Measurements from ENCODE around the gene S100A9.

The S100A9 gene

DNA sequence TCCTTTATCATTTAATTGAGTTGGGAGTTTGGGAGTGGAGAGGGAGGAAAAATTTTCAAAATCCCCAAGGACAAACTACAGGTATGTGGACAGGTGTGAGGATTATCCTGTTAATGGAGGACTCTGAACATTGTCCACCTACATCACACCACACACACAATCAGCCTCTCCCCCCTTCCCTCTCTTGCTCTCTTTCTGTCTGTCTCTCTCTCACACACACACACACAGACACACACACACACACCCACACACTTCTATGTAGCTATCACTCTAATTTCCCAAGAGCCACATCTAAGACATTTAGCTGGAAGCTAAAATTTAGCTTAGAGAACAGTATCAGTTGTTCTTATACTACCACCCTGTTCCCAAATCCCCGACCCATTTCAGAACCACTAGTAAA lies 31.7 kb downstream of the S100A9 start:
- H3K4me1 ChIP-seq (ENCODE audit: control insufficient read depth, insufficient read depth, low read length): no peaks in the 10 kb centered on the region
- TF ChIP-seq ZNF302 (tag by site-specific recombination; IDR thresholded peaks at IDR 0.05; ENCODE audit: low read depth) (no peak), ZNF416 (tag by site-specific recombination; IDR thresholded peaks at IDR 0.05) (no peak), ZNF354C (tag by site-specific recombination; IDR thresholded peaks at IDR 0.05; ENCODE audit: borderline replicate concordance, low read depth) (no peak), KLF8 (tag by site-specific recombination; IDR thresholded peaks at IDR 0.05) (no peak), ZNF629 (tag by site-specific recombination; IDR thresholded peaks at IDR 0.05) (no peak), ZFHX2 (tag by site-specific recombination; conservative IDR thresholded peaks at IDR 0.05) (peak; percentile 74), FEZF1 (tag by site-specific recombination; IDR thresholded peaks at IDR 0.05) (no peak), ZNF585B (tag by site-specific recombination; IDR thresholded peaks at IDR 0.05) (no peak), EGR2 (tag by site-specific recombination; IDR thresholded peaks at IDR 0.05; ENCODE audit: low read depth) (peak; percentile 42; the same call in 1 of the 2 replicates), ZNF223 (tag by site-specific recombination; IDR thresholded peaks at IDR 0.05) (no peak), RBAK (tag by site-specific recombination; IDR thresholded peaks at IDR 0.05) (no peak), ZNF121 (tag by site-specific recombination; IDR thresholded peaks at IDR 0.05) (no peak), ZNF157 (tag by site-specific recombination; IDR thresholded peaks at IDR 0.05) (no peak)
- TF ChIP-seq, protein P1, sequence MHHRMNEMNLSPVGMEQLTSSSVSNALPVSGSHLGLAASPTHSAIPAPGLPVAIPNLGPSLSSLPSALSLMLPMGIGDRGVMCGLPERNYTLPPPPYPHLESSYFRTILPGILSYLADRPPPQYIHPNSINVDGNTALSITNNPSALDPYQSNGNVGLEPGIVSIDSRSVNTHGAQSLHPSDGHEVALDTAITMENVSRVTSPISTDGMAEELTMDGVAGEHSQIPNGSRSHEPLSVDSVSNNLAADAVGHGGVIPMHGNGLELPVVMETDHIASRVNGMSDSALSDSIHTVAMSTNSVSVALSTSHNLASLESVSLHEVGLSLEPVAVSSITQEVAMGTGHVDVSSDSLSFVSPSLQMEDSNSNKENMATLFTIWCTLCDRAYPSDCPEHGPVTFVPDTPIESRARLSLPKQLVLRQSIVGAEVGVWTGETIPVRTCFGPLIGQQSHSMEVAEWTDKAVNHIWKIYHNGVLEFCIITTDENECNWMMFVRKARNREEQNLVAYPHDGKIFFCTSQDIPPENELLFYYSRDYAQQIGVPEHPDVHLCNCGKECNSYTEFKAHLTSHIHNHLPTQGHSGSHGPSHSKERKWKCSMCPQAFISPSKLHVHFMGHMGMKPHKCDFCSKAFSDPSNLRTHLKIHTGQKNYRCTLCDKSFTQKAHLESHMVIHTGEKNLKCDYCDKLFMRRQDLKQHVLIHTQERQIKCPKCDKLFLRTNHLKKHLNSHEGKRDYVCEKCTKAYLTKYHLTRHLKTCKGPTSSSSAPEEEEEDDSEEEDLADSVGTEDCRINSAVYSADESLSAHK (tag by site-specific recombination; IDR thresholded peaks at IDR 0.05): no peak
- TF ChIP-seq, protein P2, sequence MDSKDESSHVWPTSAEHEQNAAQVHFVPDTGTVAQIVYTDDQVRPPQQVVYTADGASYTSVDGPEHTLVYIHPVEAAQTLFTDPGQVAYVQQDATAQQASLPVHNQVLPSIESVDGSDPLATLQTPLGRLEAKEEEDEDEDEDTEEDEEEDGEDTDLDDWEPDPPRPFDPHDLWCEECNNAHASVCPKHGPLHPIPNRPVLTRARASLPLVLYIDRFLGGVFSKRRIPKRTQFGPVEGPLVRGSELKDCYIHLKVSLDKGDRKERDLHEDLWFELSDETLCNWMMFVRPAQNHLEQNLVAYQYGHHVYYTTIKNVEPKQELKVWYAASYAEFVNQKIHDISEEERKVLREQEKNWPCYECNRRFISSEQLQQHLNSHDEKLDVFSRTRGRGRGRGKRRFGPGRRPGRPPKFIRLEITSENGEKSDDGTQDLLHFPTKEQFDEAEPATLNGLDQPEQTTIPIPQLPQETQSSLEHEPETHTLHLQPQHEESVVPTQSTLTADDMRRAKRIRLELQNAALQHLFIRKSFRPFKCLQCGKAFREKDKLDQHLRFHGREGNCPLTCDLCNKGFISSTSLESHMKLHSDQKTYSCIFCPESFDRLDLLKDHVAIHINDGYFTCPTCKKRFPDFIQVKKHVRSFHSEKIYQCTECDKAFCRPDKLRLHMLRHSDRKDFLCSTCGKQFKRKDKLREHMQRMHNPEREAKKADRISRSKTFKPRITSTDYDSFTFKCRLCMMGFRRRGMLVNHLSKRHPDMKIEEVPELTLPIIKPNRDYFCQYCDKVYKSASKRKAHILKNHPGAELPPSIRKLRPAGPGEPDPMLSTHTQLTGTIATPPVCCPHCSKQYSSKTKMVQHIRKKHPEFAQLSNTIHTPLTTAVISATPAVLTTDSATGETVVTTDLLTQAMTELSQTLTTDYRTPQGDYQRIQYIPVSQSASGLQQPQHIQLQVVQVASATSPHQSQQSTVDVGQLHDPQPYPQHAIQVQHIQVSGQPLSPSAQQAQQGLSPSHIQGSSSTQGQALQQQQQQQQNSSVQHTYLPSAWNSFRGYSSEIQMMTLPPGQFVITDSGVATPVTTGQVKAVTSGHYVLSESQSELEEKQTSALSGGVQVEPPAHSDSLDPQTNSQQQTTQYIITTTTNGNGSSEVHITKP (tag by site-specific recombination; IDR thresholded peaks at IDR 0.05): no peak
- TF ChIP-seq, protein P3, sequence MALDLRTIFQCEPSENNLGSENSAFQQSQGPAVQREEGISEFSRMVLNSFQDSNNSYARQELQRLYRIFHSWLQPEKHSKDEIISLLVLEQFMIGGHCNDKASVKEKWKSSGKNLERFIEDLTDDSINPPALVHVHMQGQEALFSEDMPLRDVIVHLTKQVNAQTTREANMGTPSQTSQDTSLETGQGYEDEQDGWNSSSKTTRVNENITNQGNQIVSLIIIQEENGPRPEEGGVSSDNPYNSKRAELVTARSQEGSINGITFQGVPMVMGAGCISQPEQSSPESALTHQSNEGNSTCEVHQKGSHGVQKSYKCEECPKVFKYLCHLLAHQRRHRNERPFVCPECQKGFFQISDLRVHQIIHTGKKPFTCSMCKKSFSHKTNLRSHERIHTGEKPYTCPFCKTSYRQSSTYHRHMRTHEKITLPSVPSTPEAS (tag by site-specific recombination; IDR thresholded peaks at IDR 0.05): no peak
- TF ChIP-seq, protein P4, sequence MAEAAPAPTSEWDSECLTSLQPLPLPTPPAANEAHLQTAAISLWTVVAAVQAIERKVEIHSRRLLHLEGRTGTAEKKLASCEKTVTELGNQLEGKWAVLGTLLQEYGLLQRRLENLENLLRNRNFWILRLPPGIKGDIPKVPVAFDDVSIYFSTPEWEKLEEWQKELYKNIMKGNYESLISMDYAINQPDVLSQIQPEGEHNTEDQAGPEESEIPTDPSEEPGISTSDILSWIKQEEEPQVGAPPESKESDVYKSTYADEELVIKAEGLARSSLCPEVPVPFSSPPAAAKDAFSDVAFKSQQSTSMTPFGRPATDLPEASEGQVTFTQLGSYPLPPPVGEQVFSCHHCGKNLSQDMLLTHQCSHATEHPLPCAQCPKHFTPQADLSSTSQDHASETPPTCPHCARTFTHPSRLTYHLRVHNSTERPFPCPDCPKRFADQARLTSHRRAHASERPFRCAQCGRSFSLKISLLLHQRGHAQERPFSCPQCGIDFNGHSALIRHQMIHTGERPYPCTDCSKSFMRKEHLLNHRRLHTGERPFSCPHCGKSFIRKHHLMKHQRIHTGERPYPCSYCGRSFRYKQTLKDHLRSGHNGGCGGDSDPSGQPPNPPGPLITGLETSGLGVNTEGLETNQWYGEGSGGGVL (tag by site-specific recombination; IDR thresholded peaks at IDR 0.05): no peak
- no peak overlapping the region for H3K4me3 ChIP-seq (ENCODE audit: low read depth, low read length)
- no peak overlapping the region for H3K27ac ChIP-seq (ENCODE audit: extremely low read depth, low read depth, low read length)
- ChIA-PET POLR2A (no interaction called here), CTCF (interaction anchor here (0.5 kb wide), 1 partner anchor 314 kb away, joined by 4 read pairs; no protein-coding TSS in a partner anchor)
- no peaks in the 10 kb centered on the region for H3K9me3 ChIP-seq (ENCODE audit: control insufficient read depth, insufficient read depth, low read depth, low read length)
- no peaks in the 10 kb centered on the region for H3K36me3 ChIP-seq (ENCODE audit: control insufficient read depth in 2 of 2, insufficient read depth in 1 of 2, low read length in 2 of 2)
